ENCODE data around the gene TMEM31.

The TMEM31 gene

GRCh38 chrX:103710609-103711008 lies at the start of gene TMEM31:
Gene TMEM31, plus strand, starts transcription at chrX:103710909. Its CDS starts 1,350 bp downstream, at chrX:103712259.
- in situ Hi-C loops (cut with HindIII; ENCODE audit: low sequenced_read_pairs): no loop called here
- no peak for DNase-seq (ENCODE audit: low read depth, low spot score)
- TF ChIP-seq CTCF (IDR thresholded peaks at IDR 0.05; ENCODE audit: low read depth, low read length): no peak
- H3K4me3 ChIP-seq (ENCODE audit: low read depth, low read length): no peak within 1 kb of the TSS

GRCh38 chrX:103663981-103664762 lies 46.5 kb upstream of the TMEM31 start:
- DNase-seq (ENCODE audit: low read depth, low spot score): no peak
- H3K4me3 ChIP-seq (ENCODE audit: low read depth, low read length): no peak overlapping the region
- no peak for TF ChIP-seq CTCF (IDR thresholded peaks at IDR 0.05; ENCODE audit: low read depth, low read length)
- in situ Hi-C loops (cut with HindIII; ENCODE audit: low sequenced_read_pairs): no loop called here

GRCh38 chrX:103666202-103667107 lies 44.3 kb upstream of the TMEM31 start:
- no peak for TF ChIP-seq CTCF (IDR thresholded peaks at IDR 0.05; ENCODE audit: low read depth, low read length)
- in situ Hi-C loops (cut with HindIII; ENCODE audit: low sequenced_read_pairs): no loop called here
- no peak overlapping the region for H3K4me3 ChIP-seq (ENCODE audit: low read depth, low read length)
- no peak for DNase-seq (ENCODE audit: low read depth, low spot score)

- in situ Hi-C loops (cut with HindIII; ENCODE audit: low sequenced_read_pairs): no loop called here
- no peak for DNase-seq (ENCODE audit: low read depth, low spot score)
- TF ChIP-seq CTCF (IDR thresholded peaks at IDR 0.05; ENCODE audit: low read depth, low read length): no peak
- H3K4me3 ChIP-seq (ENCODE audit: low read depth, low read length): no peak overlapping the region
Observed at GRCh38 chrX:103669745-103670144, 41.0 kb upstream of the TMEM31 start.

GRCh38 chrX:103674531-103675454 lies 35.9 kb upstream of the TMEM31 start:
- no peak for DNase-seq (ENCODE audit: low read depth, low spot score)
- no peak for TF ChIP-seq CTCF (IDR thresholded peaks at IDR 0.05; ENCODE audit: low read depth, low read length)
- no peak overlapping the region for H3K4me3 ChIP-seq (ENCODE audit: low read depth, low read length)
- in situ Hi-C loops (cut with HindIII; ENCODE audit: low sequenced_read_pairs): no loop called here
